Measurements from ENCODE around the gene ZDHHC8. TPM values are rescaled to one million over a fixed set of nuclear protein-coding genes. Genes with fewer than 3 reads are reported as not detected.

ZDHHC8 gene
- total and polyA plus RNA-seq, 12 donors, result 5.7 to 109 (median 36.1) TPM

- no peak overlapping the region for H3K27ac ChIP-seq
- no peak overlapping the region for H3K4me3 ChIP-seq
- no peaks in the 10 kb centered on the region for H3K9me3 ChIP-seq (replicated peaks in 1 of 3)
- no peaks in the 10 kb centered on the region for H3K36me3 ChIP-seq (replicated peaks in 1 of 2)
- TF ChIP-seq POLR2A (IDR thresholded peaks at IDR 0.05), result no peak
- TF ChIP-seq, protein P1, sequence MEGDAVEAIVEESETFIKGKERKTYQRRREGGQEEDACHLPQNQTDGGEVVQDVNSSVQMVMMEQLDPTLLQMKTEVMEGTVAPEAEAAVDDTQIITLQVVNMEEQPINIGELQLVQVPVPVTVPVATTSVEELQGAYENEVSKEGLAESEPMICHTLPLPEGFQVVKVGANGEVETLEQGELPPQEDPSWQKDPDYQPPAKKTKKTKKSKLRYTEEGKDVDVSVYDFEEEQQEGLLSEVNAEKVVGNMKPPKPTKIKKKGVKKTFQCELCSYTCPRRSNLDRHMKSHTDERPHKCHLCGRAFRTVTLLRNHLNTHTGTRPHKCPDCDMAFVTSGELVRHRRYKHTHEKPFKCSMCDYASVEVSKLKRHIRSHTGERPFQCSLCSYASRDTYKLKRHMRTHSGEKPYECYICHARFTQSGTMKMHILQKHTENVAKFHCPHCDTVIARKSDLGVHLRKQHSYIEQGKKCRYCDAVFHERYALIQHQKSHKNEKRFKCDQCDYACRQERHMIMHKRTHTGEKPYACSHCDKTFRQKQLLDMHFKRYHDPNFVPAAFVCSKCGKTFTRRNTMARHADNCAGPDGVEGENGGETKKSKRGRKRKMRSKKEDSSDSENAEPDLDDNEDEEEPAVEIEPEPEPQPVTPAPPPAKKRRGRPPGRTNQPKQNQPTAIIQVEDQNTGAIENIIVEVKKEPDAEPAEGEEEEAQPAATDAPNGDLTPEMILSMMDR (IDR thresholded peaks at IDR 0.05), result no peak
- DNase-seq, result no peak
- peaks cover 7% of the 10 kb centered on the region for H3K27me3 ChIP-seq
- intact Hi-C loops (cut with DNase I), result no loop called here
- WGBS, 4 donors, result 86 to 90% (median 88%) methylated on average over 17 to 29 of the region's 29 CpGs
- H3K4me1 ChIP-seq (replicated peaks in 1 of 2), result no peaks in the 10 kb centered on the region
These were observed 46.7 kb downstream of the ZDHHC8 start for GRCh38 chr22:20178075-20178914.

DNA sequence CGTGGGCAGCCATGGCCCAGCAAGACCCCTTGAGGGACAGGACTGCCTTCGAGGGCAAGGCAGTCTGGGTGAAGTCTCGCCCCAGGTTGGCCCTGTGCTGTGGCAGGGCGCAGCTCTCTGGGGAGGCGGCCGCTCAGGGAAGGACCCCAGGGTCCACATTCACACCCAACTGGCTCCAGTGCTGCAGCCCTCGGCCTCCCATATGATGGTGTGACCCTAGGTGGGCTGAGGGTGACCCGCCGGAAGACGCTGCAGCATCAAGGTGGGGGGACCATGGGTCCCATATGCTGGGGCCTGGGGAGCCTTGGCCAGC, 47.3 kb downstream of the ZDHHC8 start:
- Histone ChIP-seq H3K4me3 (no peak overlapping the region), H3K27ac (no peak overlapping the region), H3K4me1 (replicated peaks in 1 of 2) (no peaks in the 10 kb centered on the region), H3K9me3 (replicated peaks in 1 of 3) (no peaks in the 10 kb centered on the region), H3K36me3 (replicated peaks in 1 of 2) (no peaks in the 10 kb centered on the region), H3K27me3 (peaks cover 7% of the 10 kb centered on the region)
- 86 to 91% (median 88%) methylated on average over 5 to 10 of the region's 10 CpGs for WGBS, 4 donors
- intact Hi-C loops (cut with DNase I), result no loop called here
- DNase-seq, result no peak
- no peak for TF ChIP-seq POLR2A (IDR thresholded peaks at IDR 0.05)
- TF ChIP-seq, protein P1 (IDR thresholded peaks at IDR 0.05), result no peak

DNA sequence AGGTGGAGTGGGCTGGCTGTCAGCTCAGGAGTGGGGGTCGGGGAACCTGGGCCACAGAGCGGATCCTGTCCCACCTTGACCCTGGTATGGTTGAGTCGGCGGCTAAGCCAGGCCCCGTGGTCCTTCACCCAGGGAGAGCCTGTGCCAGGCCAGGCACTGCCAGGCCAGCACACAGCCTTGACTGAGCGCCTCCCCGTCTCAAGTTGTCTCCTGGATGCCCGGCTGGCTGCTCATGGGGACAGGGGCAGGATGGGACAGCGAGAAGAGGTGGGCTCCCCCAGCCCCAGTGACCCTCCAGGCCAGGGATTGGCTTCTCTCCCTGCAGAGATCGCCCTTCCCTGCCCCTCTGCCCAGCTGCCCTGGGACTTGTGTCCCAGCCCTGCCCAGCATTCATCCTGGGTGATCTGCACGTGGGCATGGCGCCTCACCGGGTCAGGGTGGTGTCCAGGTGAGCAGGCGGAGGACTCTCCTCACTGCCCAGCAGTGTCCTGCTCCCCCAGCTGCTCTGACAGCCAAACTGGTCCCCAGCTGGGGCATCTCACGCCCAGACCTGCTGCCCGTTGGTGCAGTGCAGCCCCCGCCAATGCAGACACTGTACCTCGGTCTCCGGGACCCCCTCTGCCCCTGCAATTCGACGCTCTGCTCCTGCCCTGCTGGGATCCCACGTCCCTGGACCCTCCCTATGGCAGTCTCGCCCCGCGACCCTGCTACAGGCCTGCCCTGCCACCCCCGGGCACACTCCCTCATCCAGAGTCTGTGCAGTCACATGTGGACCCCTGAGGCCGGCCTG, 48.0 kb downstream of the ZDHHC8 start:
- WGBS, 4 donors, result 71 to 85% (median 82%) methylated on average over 15 to 27 of the region's 27 CpGs; no CpG with 5 or more reads in 1 of the 4 donors
- TF ChIP-seq, protein P1 (IDR thresholded peaks at IDR 0.05), result no peak
- no peak for TF ChIP-seq POLR2A (IDR thresholded peaks at IDR 0.05)
- Histone ChIP-seq H3K4me1 (replicated peaks in 1 of 2) (no peaks in the 10 kb centered on the region), H3K4me3 (no peak overlapping the region), H3K27ac (no peak overlapping the region), H3K9me3 (replicated peaks in 1 of 3) (no peaks in the 10 kb centered on the region), H3K27me3 (peaks cover 7% of the 10 kb centered on the region), H3K36me3 (replicated peaks in 1 of 2) (no peaks in the 10 kb centered on the region)
- intact Hi-C loops (cut with DNase I), result no loop called here
- DNase-seq, result no peak

DNA sequence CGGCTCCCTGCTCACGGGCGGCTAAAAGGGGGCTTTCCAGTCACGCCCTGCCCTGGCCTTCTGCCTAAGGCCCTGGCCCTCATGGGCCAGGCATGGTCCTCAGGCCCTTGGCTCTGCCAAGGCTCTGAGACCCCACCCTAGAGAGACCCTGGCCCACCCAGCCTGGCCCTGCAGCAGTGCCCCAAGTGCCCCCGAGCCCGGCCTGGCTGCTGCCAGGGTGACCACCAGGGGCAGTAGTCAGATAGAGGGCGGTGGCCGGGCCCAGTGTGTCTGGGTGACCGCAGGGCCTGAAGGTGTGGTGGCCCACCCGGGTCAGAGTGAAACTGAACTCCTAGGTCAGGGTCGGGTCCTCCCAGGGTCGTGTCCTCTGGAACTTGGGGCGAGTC, 48.6 kb downstream of the ZDHHC8 start:
- no peak for DNase-seq
- intact Hi-C loops (cut with DNase I), result no loop called here

More for the DNA sequence above, 48.6 kb downstream of the ZDHHC8 start:
- Histone ChIP-seq H3K9me3 (replicated peaks in 1 of 3) (no peaks in the 10 kb centered on the region), H3K4me3 (no peak overlapping the region), H3K36me3 (replicated peaks in 1 of 2) (no peaks in the 10 kb centered on the region), H3K4me1 (replicated peaks in 1 of 2) (no peaks in the 10 kb centered on the region), H3K27ac (no peak overlapping the region), H3K27me3 (peaks cover 7% of the 10 kb centered on the region)
- 78 to 82% (median 79%) methylated on average over 5 to 13 of the region's 13 CpGs for WGBS, 4 donors
- no peak for TF ChIP-seq POLR2A (IDR thresholded peaks at IDR 0.05)
- TF ChIP-seq, protein P1 (IDR thresholded peaks at IDR 0.05), result no peak
